Measurements from ENCODE around the gene WDR64. TPM values are rescaled to one million over a fixed set of nuclear protein-coding genes. Genes with fewer than 3 reads are reported as not detected.
"Not testable (repeated sequence)": the region's sequence is repeated elsewhere in the genome, so short reads cannot be mapped to it uniquely, and the experiment has no call there.

WDR64 gene
- total RNA-seq, 1 donor, result not detected

DNA sequence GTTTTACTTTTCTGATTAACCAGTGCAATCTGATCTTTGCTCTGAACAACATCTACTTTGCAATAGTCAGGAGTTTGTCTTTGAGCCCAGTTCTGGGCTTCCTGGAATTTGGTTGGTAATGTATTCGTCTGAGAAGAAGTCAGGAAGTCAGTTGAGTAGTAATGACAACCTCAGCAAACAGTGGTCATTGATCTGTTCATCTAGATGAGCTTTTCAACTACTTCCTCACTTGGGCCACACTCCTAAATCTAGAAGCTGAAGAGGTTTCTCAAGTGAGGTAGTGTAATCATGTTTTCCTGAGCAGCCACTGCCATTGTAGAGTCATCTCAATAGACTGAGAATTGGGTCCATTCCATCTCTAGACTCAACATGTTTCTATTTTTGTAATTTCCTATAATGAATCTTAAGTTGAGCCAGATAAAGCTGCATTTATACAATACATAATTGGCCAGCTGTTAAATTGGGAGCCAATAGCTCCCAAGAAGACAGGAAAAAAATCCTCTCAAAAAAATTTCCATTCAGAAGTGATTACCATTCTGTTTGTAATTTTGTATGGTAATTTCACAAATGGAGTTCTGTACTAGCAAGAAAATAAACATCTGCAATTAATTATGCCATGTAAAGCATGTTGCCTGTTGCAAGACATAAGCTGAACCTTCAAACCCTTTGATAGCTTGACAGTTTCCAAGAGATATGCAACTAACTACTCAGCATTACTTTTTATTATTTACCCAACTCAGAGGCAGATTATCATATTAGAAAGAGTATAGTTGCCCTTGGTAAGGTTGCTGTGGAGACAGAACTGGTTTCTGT lies 49.6 kb downstream of the WDR64 start:
- H2AFZ ChIP-seq (ENCODE audit: low read length), result peak overlapping the region; percentile 12
- no peak for DNase-seq (ENCODE audit: insufficient read length, low spot score, missing footprints)
- TF ChIP-seq, protein P1, sequence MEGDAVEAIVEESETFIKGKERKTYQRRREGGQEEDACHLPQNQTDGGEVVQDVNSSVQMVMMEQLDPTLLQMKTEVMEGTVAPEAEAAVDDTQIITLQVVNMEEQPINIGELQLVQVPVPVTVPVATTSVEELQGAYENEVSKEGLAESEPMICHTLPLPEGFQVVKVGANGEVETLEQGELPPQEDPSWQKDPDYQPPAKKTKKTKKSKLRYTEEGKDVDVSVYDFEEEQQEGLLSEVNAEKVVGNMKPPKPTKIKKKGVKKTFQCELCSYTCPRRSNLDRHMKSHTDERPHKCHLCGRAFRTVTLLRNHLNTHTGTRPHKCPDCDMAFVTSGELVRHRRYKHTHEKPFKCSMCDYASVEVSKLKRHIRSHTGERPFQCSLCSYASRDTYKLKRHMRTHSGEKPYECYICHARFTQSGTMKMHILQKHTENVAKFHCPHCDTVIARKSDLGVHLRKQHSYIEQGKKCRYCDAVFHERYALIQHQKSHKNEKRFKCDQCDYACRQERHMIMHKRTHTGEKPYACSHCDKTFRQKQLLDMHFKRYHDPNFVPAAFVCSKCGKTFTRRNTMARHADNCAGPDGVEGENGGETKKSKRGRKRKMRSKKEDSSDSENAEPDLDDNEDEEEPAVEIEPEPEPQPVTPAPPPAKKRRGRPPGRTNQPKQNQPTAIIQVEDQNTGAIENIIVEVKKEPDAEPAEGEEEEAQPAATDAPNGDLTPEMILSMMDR (IDR thresholded peaks at IDR 0.05; ENCODE audit: extremely low read depth, low read depth, low read length), result no peak
- peaks cover 23% of the 10 kb centered on the region for H3K4me1 ChIP-seq (ENCODE audit: insufficient read depth, low read length)
- H3K4me3 ChIP-seq (ENCODE audit: insufficient read depth, low read length), result no peak overlapping the region
- no peak overlapping the region for H3K4me2 ChIP-seq (ENCODE audit: insufficient read depth, low read length)
- no peak overlapping the region for H3K27ac ChIP-seq (ENCODE audit: low read depth, low read length)
- no peaks in the 10 kb centered on the region for H3K36me3 ChIP-seq (ENCODE audit: insufficient read depth, low read length)
- H3K79me2 ChIP-seq (ENCODE audit: insufficient read depth, low read length), result no peaks in the 10 kb centered on the region
- no peaks in the 10 kb centered on the region for H3K9me3 ChIP-seq (ENCODE audit: low read depth, low read length)
- H4K20me1 ChIP-seq (ENCODE audit: insufficient read depth, low read length), result no peaks in the 10 kb centered on the region
- H3K27me3 ChIP-seq (ENCODE audit: insufficient read depth, low read length), result no peaks in the 10 kb centered on the region

DNA sequence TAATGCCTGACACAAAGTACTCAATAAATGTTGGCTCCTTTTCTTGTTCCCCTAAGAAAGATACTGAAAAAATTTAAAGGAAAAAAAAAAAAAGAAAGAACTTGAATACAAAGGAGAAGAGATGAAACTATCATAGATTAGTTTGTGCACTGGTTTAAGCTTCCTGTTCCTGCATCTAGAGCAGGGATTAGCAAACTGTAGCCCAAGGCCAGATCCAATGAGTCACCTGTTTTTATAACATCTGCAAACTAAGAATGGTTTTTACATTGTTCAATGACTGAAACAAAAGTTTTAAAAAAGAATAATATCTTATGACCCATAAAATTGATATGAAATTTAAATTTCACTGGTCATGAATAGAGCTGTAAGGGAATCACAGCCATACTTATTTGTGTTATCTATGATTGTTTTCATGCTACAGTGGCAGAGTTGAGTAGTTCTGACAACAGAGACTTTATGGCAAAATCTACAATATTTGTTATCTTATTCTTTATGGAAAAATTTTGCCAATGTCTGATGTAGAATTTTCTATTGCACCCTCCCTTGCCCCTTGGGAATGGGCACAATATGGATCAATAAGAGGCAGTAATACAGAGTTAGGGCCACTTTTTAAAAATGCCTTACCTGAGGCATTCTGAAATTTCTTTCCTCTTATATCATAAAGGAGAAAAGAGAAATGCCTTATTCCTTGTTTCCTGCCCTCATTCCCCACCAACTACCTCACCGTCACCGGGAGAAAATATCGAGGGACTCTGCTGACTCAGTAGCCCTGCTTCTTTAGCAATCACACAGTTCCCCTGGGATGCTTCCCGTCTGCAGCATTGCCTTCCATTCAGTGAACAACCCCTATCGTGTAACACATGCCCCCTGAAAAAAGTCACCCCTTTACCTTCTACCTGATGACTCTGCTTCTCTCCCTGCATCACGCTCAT lies 50.6 kb downstream of the WDR64 start:
- H3K27ac ChIP-seq (ENCODE audit: low read depth, low read length), result peak overlapping the region; percentile 52
- no peaks in the 10 kb centered on the region for H3K36me3 ChIP-seq (ENCODE audit: insufficient read depth, low read length)
- H2AFZ ChIP-seq (ENCODE audit: low read length), result no peak overlapping the region
- TF ChIP-seq, protein P1 (IDR thresholded peaks at IDR 0.05; ENCODE audit: extremely low read depth, low read depth, low read length), result no peak
- H3K27me3 ChIP-seq (ENCODE audit: insufficient read depth, low read length), result no peaks in the 10 kb centered on the region
- H3K4me1 ChIP-seq (ENCODE audit: insufficient read depth, low read length), result peaks cover 33% of the 10 kb centered on the region
- H4K20me1 ChIP-seq (ENCODE audit: insufficient read depth, low read length), result no peaks in the 10 kb centered on the region
- no peaks in the 10 kb centered on the region for H3K9me3 ChIP-seq (ENCODE audit: low read depth, low read length)
- H3K4me2 ChIP-seq (ENCODE audit: insufficient read depth, low read length), result peak overlapping the region; percentile 68
- H3K79me2 ChIP-seq (ENCODE audit: insufficient read depth, low read length), result no peaks in the 10 kb centered on the region
- peak; percentile 65 for DNase-seq (ENCODE audit: insufficient read length, low spot score, missing footprints)
- H3K4me3 ChIP-seq (ENCODE audit: insufficient read depth, low read length), result no peak overlapping the region

GRCh38 chr1:241703739-241704138 lies 51.7 kb downstream of the WDR64 start:
- H3K27ac ChIP-seq (ENCODE audit: low read depth, low read length); H3K36me3 ChIP-seq (ENCODE audit: insufficient read depth, low read length); H4K20me1 ChIP-seq (ENCODE audit: insufficient read depth, low read length); H2AFZ ChIP-seq (ENCODE audit: low read length); H3K27me3 ChIP-seq (ENCODE audit: insufficient read depth, low read length); H3K4me3 ChIP-seq (ENCODE audit: insufficient read depth, low read length); DNase-seq (ENCODE audit: insufficient read length, low spot score, missing footprints); H3K4me2 ChIP-seq (ENCODE audit: insufficient read depth, low read length); H3K79me2 ChIP-seq (ENCODE audit: insufficient read depth, low read length); H3K9me3 ChIP-seq (ENCODE audit: low read depth, low read length): not testable (repeated sequence)
- H3K4me1 ChIP-seq (ENCODE audit: insufficient read depth, low read length), result peaks cover 36% of the 10 kb centered on the region

- no peak overlapping the region for H2AFZ ChIP-seq (ENCODE audit: low read length)
- no peaks in the 10 kb centered on the region for H3K27me3 ChIP-seq (ENCODE audit: insufficient read depth, low read length)
- H3K36me3 ChIP-seq (ENCODE audit: insufficient read depth, low read length), result no peaks in the 10 kb centered on the region
- no peaks in the 10 kb centered on the region for H3K9me3 ChIP-seq (ENCODE audit: low read depth, low read length)
- no peaks in the 10 kb centered on the region for H4K20me1 ChIP-seq (ENCODE audit: insufficient read depth, low read length)
- TF ChIP-seq, protein P1 (IDR thresholded peaks at IDR 0.05; ENCODE audit: extremely low read depth, low read depth, low read length), result no peak
- peaks cover 36% of the 10 kb centered on the region for H3K4me1 ChIP-seq (ENCODE audit: insufficient read depth, low read length)
- H3K27ac ChIP-seq (ENCODE audit: low read depth, low read length), result no peak overlapping the region
- no peaks in the 10 kb centered on the region for H3K79me2 ChIP-seq (ENCODE audit: insufficient read depth, low read length)
- H3K4me3 ChIP-seq (ENCODE audit: insufficient read depth, low read length), result no peak overlapping the region
- no peak for DNase-seq (ENCODE audit: insufficient read length, low spot score, missing footprints)
- no peak overlapping the region for H3K4me2 ChIP-seq (ENCODE audit: insufficient read depth, low read length)
Observed at GRCh38 chr1:241706257-241706656, 54.2 kb downstream of the WDR64 start.
